Inflammatory macrophage treated with lipopolysaccharide for 4 hours (primary cell): ENCODE data around the gene TBC1D16.
"Not testable (repeated sequence)": the region's sequence is repeated elsewhere in the genome, so short reads cannot be mapped to it uniquely, and the experiment has no call there.

Experiments
- DNase-seq: peaks from one replicate; pipeline ENCODE4 v3.0.0-alpha.2; 2020

TBC1D16 gene

GRCh38 chr17:79970576-79971068 lies 65.0 kb downstream of the TBC1D16 start:
- peak; percentile 63 for DNase-seq

GRCh38 chr17:79969906-79970305 lies 65.8 kb downstream of the TBC1D16 start:
- DNase-seq: no peak

GRCh38 chr17:79968116-79968515 lies 67.6 kb downstream of the TBC1D16 start:
- DNase-seq: no peak

DNA sequence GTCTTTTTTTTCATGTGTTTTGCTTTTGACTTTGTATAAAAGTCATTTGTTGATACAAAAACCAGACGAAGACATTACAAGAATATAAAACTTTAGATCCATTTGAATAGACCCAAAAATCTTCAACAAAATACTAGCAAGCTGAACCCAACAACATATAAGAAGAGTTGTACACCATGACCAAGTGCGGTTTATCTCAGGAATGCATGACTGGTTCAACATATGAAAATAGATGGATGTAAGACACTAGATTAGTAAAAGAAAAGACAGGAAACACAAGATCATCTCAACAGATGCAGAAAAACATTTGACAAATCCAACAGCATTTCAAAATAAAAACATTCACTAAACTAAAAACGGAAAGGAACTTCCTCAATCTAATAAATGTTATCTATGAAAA lies 69.0 kb downstream of the TBC1D16 start:
- DNase-seq: no peak

- DNase-seq: no peak
These were observed 69.9 kb downstream of the TBC1D16 start for GRCh38 chr17:79965806-79966205.

GRCh38 chr17:79962467-79962866 lies 73.2 kb downstream of the TBC1D16 start:
- DNase-seq: not testable (repeated sequence)

DNA sequence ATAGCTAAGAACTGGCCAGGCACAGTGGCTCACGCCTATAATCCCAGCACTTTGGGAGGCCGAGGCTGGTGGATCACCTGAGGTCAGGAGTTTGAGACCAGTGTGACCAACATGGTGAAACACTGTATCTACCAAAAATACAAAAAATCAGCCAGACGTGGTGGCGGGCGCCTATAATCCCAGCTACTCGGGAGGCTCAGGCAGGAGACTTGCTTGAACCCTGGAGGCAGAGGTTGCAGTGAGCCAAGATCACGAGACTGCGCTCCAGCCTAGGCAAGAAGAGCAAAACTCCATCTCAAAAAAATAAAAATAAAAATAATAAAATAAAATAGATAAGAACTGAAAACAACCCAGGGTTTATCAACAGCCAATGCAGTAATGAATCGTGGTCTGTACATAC lies 74.1 kb downstream of the TBC1D16 start:
- not testable (repeated sequence) for DNase-seq

- DNase-seq: no peak
These were observed 74.7 kb downstream of the TBC1D16 start for GRCh38 chr17:79960788-79961522.

- DNase-seq: no peak
These were observed 76.6 kb downstream of the TBC1D16 start for GRCh38 chr17:79959042-79959441.

DNA sequence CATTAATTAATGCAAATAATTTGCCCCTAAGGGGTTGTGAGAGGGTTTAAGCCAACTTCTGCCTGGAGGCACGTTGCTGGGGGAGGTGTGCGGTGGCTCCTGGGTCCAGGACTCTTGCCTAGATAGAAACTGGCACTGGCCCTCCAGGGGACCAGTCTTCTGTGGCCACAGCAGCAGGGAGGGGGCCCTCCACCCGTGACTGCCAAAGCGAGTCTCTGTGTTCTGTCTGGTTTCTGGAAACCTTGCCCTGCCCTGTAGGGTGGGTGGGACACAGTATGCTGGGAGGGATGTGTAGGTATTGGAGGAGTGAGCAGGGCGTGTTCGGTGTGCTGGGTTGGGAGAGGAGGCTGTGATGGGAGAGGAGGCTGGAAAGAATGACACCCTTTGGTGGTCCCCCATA lies 78.8 kb downstream of the TBC1D16 start:
- no peak for DNase-seq

DNA sequence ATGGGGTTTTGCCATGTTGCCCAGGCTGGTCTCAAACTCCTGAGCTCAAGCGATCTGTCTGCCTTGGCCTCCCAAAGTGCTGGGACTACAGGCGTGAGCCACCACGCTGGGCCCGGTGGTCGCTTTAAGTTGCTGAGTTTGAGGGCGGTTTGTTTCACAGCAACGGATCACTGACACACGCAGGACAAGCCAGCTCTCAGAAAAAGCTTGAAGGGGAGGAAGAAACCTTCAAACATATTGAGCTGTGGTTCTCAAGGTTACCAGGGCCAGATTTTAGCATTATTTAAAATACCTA lies 79.3 kb downstream of the TBC1D16 start:
- not testable (repeated sequence) for DNase-seq

- no peak for DNase-seq
These were observed 79.8 kb downstream of the TBC1D16 start for GRCh38 chr17:79955691-79956440.

DNA sequence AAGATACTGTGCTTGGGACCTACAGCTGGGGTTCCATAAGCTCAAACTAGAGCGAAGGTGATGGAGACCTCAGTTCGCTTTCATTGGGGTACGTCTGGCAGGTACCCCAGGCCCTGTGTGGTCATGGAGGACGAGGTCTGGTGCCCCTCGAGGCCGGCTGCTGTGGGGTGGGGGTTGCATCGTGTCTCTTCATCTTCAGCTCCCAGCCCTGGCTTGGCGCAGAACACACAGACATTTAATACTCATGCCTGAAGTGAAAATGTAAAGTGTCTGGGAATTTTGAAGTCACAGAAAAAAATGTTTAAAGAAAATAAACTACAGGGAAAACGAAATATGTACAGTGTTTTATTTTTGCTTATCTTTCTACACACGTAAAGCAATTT lies 80.5 kb downstream of the TBC1D16 start:
- no peak for DNase-seq

DNA sequence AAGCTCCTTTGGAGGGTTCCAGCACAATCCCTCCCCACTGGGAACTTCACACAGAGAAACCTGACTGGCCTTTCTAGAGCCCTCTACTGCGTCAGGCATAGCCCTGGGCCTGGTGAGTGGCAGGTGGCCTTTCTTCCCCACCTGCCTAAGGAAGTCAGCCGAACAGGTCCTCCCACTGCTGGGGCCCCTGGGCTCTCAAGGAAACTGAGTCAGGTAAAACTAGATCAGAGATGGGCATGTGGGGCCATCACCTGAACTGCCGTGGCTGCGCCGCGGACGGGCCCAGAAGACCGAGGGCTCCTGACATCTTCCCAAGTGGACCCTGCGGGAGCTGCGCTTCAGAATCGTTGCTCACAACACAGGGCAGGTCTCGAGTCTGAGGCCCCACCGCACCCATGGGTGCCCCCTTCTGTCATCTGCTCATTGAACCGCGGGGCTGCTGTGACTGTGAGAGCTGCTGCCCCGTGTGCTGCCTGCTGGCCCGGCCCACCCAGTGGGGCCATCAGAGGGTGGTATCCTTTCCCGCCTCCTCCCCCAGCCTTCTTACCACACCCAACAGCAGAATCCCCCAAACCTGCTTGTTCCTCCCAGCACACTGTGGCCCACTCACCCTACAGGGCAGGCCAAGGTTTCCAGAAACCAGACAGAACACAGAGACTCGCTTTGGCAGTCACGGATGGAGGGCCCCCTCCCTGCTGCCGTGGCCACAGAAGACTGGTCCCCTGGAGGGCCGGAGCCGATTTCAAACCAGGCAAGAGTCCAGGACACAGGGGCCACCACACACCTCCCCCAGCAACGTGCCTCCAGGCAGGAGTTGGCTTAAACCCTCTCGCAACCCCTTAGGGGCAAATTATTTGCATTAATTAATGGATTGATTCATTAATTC lies 81.1 kb downstream of the TBC1D16 start:
- no peak for DNase-seq

DNA sequence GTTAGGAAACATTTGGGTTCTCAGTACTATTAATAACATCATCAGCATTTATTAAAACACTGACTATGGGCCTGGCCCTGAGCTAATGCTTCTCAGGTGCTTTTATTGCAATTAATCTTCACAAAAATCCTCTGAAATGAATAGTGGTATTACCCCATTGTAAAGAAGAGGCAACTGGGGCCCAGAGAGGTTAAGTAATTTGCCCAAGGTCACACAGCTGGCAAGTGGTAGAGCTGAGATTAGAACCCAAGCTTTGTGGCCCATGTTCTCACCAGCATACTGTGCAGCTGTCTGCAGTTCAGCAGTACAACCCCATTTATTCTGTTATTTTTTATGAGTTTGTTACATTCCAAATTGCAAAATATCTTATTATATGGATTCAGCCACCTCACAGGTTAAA lies 82.3 kb downstream of the TBC1D16 start:
- DNase-seq: no peak

GRCh38 chr17:79952901-79953300 lies 82.8 kb downstream of the TBC1D16 start:
- no peak for DNase-seq

DNA sequence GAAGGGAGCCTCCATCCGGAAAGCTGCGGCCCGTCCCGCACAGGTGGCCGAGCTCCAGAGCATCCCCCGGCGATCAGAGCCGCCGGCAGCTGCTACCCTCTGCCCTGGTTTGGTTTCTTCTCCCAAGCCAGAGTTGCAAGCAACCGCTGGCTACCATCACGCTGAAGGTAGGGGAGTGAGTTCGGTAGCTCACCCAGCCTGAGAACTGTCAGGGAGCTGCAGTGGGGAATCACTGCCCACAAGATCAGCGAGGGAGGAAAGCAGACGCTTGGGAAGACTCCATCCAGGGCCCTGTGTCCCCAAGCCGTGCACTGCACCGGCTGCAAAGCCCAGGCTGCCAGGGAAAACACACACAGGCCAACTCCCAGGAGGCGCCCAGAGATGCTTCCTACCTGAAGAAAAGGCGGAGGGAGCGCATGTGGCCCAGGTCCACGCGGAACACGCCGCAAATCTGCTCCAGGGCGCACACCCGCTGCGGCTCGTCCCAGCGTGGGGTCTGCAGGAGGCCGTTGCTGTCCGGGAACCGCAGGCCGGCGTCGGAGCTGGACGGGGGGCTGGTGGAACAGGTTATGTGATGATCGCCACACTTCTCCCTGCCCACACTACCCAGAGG lies 83.3 kb downstream of the TBC1D16 start:
- DNase-seq: no peak

- no peak for DNase-seq
These were observed 84.1 kb downstream of the TBC1D16 start for GRCh38 chr17:79951361-79952264.

DNA sequence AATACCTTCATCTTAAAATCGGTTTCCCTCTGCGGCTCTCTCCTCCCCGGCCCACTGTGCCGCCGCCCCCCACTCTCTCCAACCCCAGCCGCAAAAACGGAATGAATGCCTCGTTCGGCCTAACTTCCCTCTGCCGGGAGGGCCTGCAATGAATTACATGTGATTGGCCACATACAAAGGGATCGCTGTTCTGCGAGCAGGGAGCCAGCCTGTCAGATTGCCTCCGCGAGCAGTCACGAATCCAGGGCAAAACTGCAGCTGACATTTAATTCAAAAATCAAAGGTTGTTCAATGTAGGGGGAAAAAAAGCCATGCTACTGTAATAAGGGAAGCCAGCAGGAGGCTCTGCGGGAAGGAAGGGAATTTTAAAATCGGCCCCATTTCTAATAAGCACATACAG lies 84.9 kb downstream of the TBC1D16 start:
- no peak for DNase-seq

GRCh38 chr17:79950306-79950705 lies 85.4 kb downstream of the TBC1D16 start:
- no peak for DNase-seq

GRCh38 chr17:79949656-79950209 lies 85.9 kb downstream of the TBC1D16 start:
- no peak for DNase-seq
